GM12878 (cell line): ENCODE results near the gene DNASE2B. TPM values are rescaled to one million over a fixed set of nuclear protein-coding genes. Genes with fewer than 3 reads are reported as not detected.

Source experiments
- ATAC-seq: fragments of 200-7000 bp; cut with Tn5 transposase; 3 replicates; pipeline ENCODE4 v1.9.1; 2020; ENCODE audit warnings: mild to moderate bottlenecking, moderate library complexity
- BruUV-seq: library from RNA; stranded (reverse); fragments of 400-500 nt; replicated peaks from 2 replicates; lab custom pipeline; 2021; lab: Mats Ljungman, UMichigan
- CTCF ChIA-PET: fragments of 300-600 bp; sonication (Branson Sonifier 250); formaldehyde crosslinking; extraction: SDS; loops from one replicate; lab custom pipeline; 2021; ENCODE audit warnings: inconsistent platforms; lab: Yijun Ruan, JAX
- POLR2A ChIA-PET: fragments of 350-600 bp; formaldehyde crosslinking; extraction: SDS; loops from one replicate; lab custom pipeline; 2021; ENCODE audit warnings: inconsistent platforms; lab: Charles Lee
- RAD21 ChIA-PET: fragments of 300-600 bp; sonication (Branson Sonifier 250); formaldehyde crosslinking; loops from one replicate; lab custom pipeline; 2023; ENCODE audit warnings: antibody characterized with exemption; ENCODE audit not compliant: unreplicated experiment; lab: Charles Lee
- SMC1A ChIA-PET: fragments of 300-600 bp; sonication (Branson Sonifier 250); formaldehyde crosslinking; loops from one replicate; lab custom pipeline; 2023; ENCODE audit not compliant: unreplicated experiment, uncharacterized antibody; lab: Charles Lee
- DNase-seq: peaks from one replicate; pipeline ENCODE4 v3.0.0-alpha.2; 2011; ENCODE audit warnings: low read depth, low spot score
- FAIRE-seq: peaks from 3 replicates; lab custom pipeline; 2011; peaks lifted over from hg19 to GRCh38; lab: Jason Lieb, UNC
- H2AFZ ChIP-seq: 2 replicates; pipeline ENCODE4 v1.6.0; 2011; ENCODE audit warnings: low read depth, low read length, control low read depth; ENCODE audit not compliant: control insufficient read depth
- H3K27ac ChIP-seq: 2 replicates; pipeline ENCODE4 v1.5.1; 2011; ENCODE audit warnings: control low read depth; ENCODE audit not compliant: control insufficient read depth, insufficient read depth
- H3K27me3 ChIP-seq, 2 experiments: replicated peaks in 1 of 2; 2 replicates each; pipeline versions ENCODE4 v1.6.0 to v1.6.1; 2011; ENCODE audit warnings: low read length in 1 of 2; ENCODE audit not compliant: control insufficient read depth in 2 of 2, insufficient read depth in 2 of 2
- H3K36me3 ChIP-seq, 2 experiments: 2 replicates each; pipeline ENCODE4 v1.5.1; 2011; ENCODE audit warnings: low read length in 1 of 2; ENCODE audit not compliant: control insufficient read depth in 2 of 2, insufficient read depth in 2 of 2
- H3K4me1 ChIP-seq: 2 replicates; pipeline ENCODE4 v1.6.1; 2011; ENCODE audit warnings: mild to moderate bottlenecking, low read length, moderate library complexity, mixed read lengths; ENCODE audit not compliant: control insufficient read depth, insufficient read depth
- H3K4me2 ChIP-seq: 2 replicates; pipeline ENCODE4 v1.6.0; 2011; ENCODE audit warnings: control low read depth; ENCODE audit not compliant: control insufficient read depth, insufficient read depth
- H3K4me3 ChIP-seq: fragments of 200-600 bp; sonication (generic); 2 replicates; pipeline ENCODE4 v1.5.1; 2016
- H3K79me2 ChIP-seq: 2 replicates; pipeline ENCODE4 v1.6.0; 2011; ENCODE audit warnings: low read length; ENCODE audit not compliant: control insufficient read depth, insufficient read depth
- H3K9ac ChIP-seq: 2 replicates; pipeline ENCODE4 v1.8.0; 2011; ENCODE audit warnings: low read length, control low read depth, mixed read lengths; ENCODE audit not compliant: control insufficient read depth, insufficient read depth
- H3K9me3 ChIP-seq: replicated peaks from 3 replicates; pipeline ENCODE4 v1.5.1; 2011; ENCODE audit warnings: mild to moderate bottlenecking, low read length; ENCODE audit not compliant: control insufficient read depth, insufficient read depth
- H4K20me1 ChIP-seq: 2 replicates; pipeline ENCODE4 v1.6.0; 2011; ENCODE audit not compliant: control insufficient read depth, insufficient read depth
- CBFB ChIP-seq: IDR thresholded peaks from 2 replicates; pipeline ENCODE4 v1.6.1; 2016; ENCODE audit warnings: antibody characterized with exemption, low read depth
- POLR2AphosphoS5 ChIP-seq: IDR thresholded peaks from 2 replicates; pipeline ENCODE4 v1.6.1; 2011; ENCODE audit warnings: mild to moderate bottlenecking, low read length, inconsistent platforms
- PRDM15 ChIP-seq: fragments of 450-650 bp; formaldehyde crosslinking; IDR thresholded peaks from 2 replicates; pipeline ENCODE4 v1.4.0; 2020; ENCODE audit warnings: mild to moderate bottlenecking, moderate library complexity
- SRF ChIP-seq, 2 experiments: IDR thresholded peaks; 2 replicates each; pipeline ENCODE4 v1.6.1; 2011; ENCODE audit warnings: low read depth in 2 of 2, low read length in 2 of 2, mild to moderate bottlenecking in 1 of 2, moderate library complexity in 1 of 2
- ZBED1 ChIP-seq: IDR thresholded peaks from 2 replicates; pipeline ENCODE4 v1.6.1; 2016; ENCODE audit warnings: borderline replicate concordance
- ZNF217 ChIP-seq: fragments of 450-650 bp; IDR thresholded peaks from 2 replicates; pipeline ENCODE4 v1.6.1; 2017; ENCODE audit warnings: antibody characterized with exemption, mild to moderate bottlenecking
- ZNF274 ChIP-seq: IDR thresholded peaks from one replicate; pipeline ENCODE4 v1.8.0; 2011; ENCODE audit not compliant: insufficient read length, insufficient read depth
- WGBS: methylation state at CpG from one replicate; pipeline ENCODE4 v1.1.6; 2016; ENCODE audit warnings: low lambda C conversion rate; ENCODE audit not compliant: insufficient replicate concordance, insufficient coverage; ENCODE audit errors: missing lambda C conversion rate; 5-methylcytosine and 5-hydroxymethylcytosine counted together
- in situ Hi-C: fragments of 300-500 bp; cut with MboI; formaldehyde crosslinking; loops from 9 replicates; pipeline ENCODE4 v1.14.3; 2018; ENCODE audit warnings: mixed read lengths
- intact Hi-C: fragments of 100-400 bp; cut with micrococcal nuclease; formaldehyde crosslinking; loops from one replicate; pipeline ENCODE4 v1.14.2; 2022; ENCODE audit not compliant: unreplicated experiment
- polyA plus RNA-seq, 11 experiments: library from polyadenylated mRNA; depleted of rRNA in 4 of 11; unstranded in 6 of 11; stranded (reverse) in 5 of 11; fragments of >200 nt; fragmentation: Nextera tagmentation in 4 of 11; fragmentation: Illumina TruSeq in 1 of 11; extraction: Ambion mirVana in 4 of 11; extraction: Trizol in 1 of 11; gene quantifications; 1 replicate in 1 of 11; 2 replicates in 10 of 11; pipeline versions ENCODE4 v1.2.1 to v1.2.3, GENCODE V29; 2011 to 2016; ENCODE audit warnings: inconsistent platforms in 2 of 11, missing spikeins in 2 of 11, low read depth in 1 of 11
- total RNA-seq, 4 experiments: library from RNA; depleted of rRNA in 3 of 4; stranded (reverse); fragments of >200 nt in 3 of 4; fragmentation: Illumina TruSeq in 1 of 4; extraction: Trizol in 1 of 4; gene quantifications; 2 replicates each; pipeline versions ENCODE4 v1.2.1 to v1.2.3, GENCODE V29; 2013 to 2021

Gene DNASE2B
- total and polyA plus RNA-seq, 10 of the 15 experiments (the other 5 are each of a cell fraction or from before 2014, with no cell fraction given), result not detected

DNA sequence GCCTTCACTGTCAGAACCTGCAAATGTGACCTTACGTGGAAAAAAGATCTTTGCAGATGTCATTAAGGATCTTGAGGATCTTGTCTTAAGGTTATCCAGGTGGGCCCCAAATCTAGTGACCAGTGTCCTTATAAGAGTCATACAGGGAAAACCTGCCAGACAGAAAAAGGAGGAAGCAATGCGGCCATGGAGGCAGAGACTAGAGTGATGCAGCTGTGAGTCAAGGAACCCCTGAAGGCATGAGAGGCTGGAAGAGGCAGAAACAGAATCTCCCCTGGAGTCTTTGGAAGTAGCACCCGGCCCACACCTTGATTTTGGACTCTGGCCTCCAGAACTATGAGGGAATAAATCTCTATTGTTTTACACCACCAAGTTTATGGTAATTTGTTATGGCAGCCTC lies 36.5 kb upstream of the DNASE2B start (continued):
- TF ChIP-seq PRDM15 (CRISPR knock-in tag) (no peak), ZBED1 (no peak), POLR2AphosphoS5 (no peak)

DNA sequence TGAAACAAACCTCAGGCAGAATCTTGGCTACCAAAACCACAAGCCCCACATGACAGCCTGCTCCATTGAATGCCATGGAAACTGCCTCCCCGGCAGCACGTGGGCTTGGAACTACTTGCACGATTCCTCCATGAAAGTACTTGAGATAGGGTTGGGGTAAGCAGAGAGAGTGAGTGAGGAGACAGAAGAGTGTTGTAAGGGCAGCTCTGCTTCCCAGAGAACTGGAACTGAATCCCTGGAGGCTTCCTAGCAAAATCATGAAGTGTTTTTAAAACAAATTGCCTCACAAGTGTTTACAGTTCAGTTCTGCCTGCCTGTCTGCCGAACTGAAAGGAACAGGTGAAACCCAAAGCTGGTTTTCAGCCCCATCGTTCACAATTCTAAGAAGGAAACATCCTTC lies 35.3 kb upstream of the DNASE2B start:
- ChIA-PET CTCF (interaction anchor here (1.1 kb wide), 2 partner anchors 28 to 257 kb away, joined by 3 read pairs; no protein-coding TSS in a partner anchor), RAD21 (no interaction called here), POLR2A (no interaction called here), SMC1A (interaction anchor here (0.8 kb wide), 1 partner anchor 212 kb away, joined by 3 read pairs; no protein-coding TSS in a partner anchor)
- Histone ChIP-seq H4K20me1 (no peaks in the 10 kb centered on the region), H3K9ac (no peak overlapping the region), H3K27me3 (no peaks in the 10 kb centered on the region; a peak in 1 of 4 replicates), H3K9me3 (no peaks in the 10 kb centered on the region), H3K4me2 (no peak overlapping the region), H3K79me2 (no peaks in the 10 kb centered on the region), H3K4me3 (no peak overlapping the region), H3K27ac (no peak overlapping the region), H3K36me3 (no peaks in the 10 kb centered on the region), H2AFZ (no peak overlapping the region), H3K4me1 (no peaks in the 10 kb centered on the region)
- FAIRE-seq (no peak), ATAC-seq (no peak), DNase-seq (no peak)
- intact Hi-C loops (no loop called here), in situ Hi-C loops (no loop called here)
- TF ChIP-seq ZNF217, result no peak
- no peak for TF ChIP-seq SRF (IDR thresholded peaks at IDR 0.05; ENCODE audit: low read depth in 2 of 2, low read length in 2 of 2)
- TF ChIP-seq CBFB, result no peak
- no peak for TF ChIP-seq ZNF274
- 24% methylated on average over 5 of the region's 5 CpGs for WGBS
- no TSS peak for BruUV-seq
